ENCODE measurements around the gene TPPP. TPM values are rescaled to one million over a fixed set of nuclear protein-coding genes. Genes with fewer than 3 reads are reported as not detected.
"Not testable (repeated sequence)": the region's sequence is repeated elsewhere in the genome, so short reads cannot be mapped to it uniquely, and the experiment has no call there.

TPPP gene
- total and polyA plus RNA-seq, 2 of the 13 experiments (the other 11 are each of a cell fraction or from before 2014, with no cell fraction given) = 0.07 TPM; not detected in 1

GRCh38 chr5:708374-708773 is 15.2 kb upstream of the TPPP start:
- CTCF ChIA-PET (ENCODE audit: low intra/inter-chr PET ratio, low total read pairs); H3K27ac ChIP-seq (ENCODE audit: extremely low read length, insufficient read depth, low read length); ATAC-seq; H3K9ac ChIP-seq (ENCODE audit: insufficient read depth, low read depth, low read length); H3K79me2 ChIP-seq (ENCODE audit: insufficient read depth, low read length); BruUV-seq (replicated peaks); intact Hi-C loops (cut with micrococcal nuclease; ENCODE audit: unreplicated experiment); DNase-seq (ENCODE audit: low spot score); H2AFZ ChIP-seq (ENCODE audit: low read length); H3K4me1 ChIP-seq (ENCODE audit: insufficient read depth, low read length); H3K4me3 ChIP-seq (replicated peaks in 1 of 3; ENCODE audit: insufficient read depth in 1 of 3, low read depth in 2 of 3, low read length in 3 of 3); FAIRE-seq; H3K36me3 ChIP-seq (replicated peaks in 1 of 2; ENCODE audit: control insufficient read depth in 1 of 2, insufficient read depth in 2 of 2, low read length in 2 of 2); H3K27me3 ChIP-seq (ENCODE audit: control insufficient read depth in 1 of 2, insufficient read depth in 2 of 2, low read length in 2 of 2); POLR2A ChIA-PET; in situ Hi-C loops (cut with HindIII; ENCODE audit: extremely low pct_ligation_motif_present, low pct_unique_long_range_greater_than_20kb); H3K9me3 ChIP-seq (ENCODE audit: low read length); H3K4me2 ChIP-seq (ENCODE audit: low read depth, low read length); H4K20me1 ChIP-seq (ENCODE audit: insufficient read depth, low read length): not testable (repeated sequence)
- WGBS (ENCODE audit: low lambda C conversion rate) = 47% methylated on average over 4 of the region's 4 CpGs

- BruUV-seq (replicated peaks); H3K9ac ChIP-seq (ENCODE audit: insufficient read depth, low read depth, low read length); intact Hi-C loops (cut with micrococcal nuclease; ENCODE audit: unreplicated experiment); H3K4me2 ChIP-seq (ENCODE audit: low read depth, low read length); POLR2A ChIA-PET; H3K27me3 ChIP-seq (ENCODE audit: control insufficient read depth in 1 of 2, insufficient read depth in 2 of 2, low read length in 2 of 2); H2AFZ ChIP-seq (ENCODE audit: low read length); H3K27ac ChIP-seq (ENCODE audit: extremely low read length, insufficient read depth, low read length); H3K4me1 ChIP-seq (ENCODE audit: insufficient read depth, low read length); H4K20me1 ChIP-seq (ENCODE audit: insufficient read depth, low read length); CTCF ChIA-PET (ENCODE audit: low intra/inter-chr PET ratio, low total read pairs); FAIRE-seq; H3K36me3 ChIP-seq (replicated peaks in 1 of 2; ENCODE audit: control insufficient read depth in 1 of 2, insufficient read depth in 2 of 2, low read length in 2 of 2); H3K4me3 ChIP-seq (replicated peaks in 1 of 3; ENCODE audit: insufficient read depth in 1 of 3, low read depth in 2 of 3, low read length in 3 of 3); H3K79me2 ChIP-seq (ENCODE audit: insufficient read depth, low read length); DNase-seq (ENCODE audit: low spot score); ATAC-seq; in situ Hi-C loops (cut with HindIII; ENCODE audit: extremely low pct_ligation_motif_present, low pct_unique_long_range_greater_than_20kb); H3K9me3 ChIP-seq (ENCODE audit: low read length): not testable (repeated sequence)
- whole genome bisulfite sequencing (ENCODE audit: low lambda C conversion rate) = 16% methylated on average over 7 of the region's 7 CpGs
Measured at GRCh38 chr5:706127-706526, 13.0 kb upstream of the TPPP start.

Data from HepG2 (cell line).